Activated naive CD4-positive, alpha-beta T cell treated with Interleukin-2 at 50 U/mL for 16 hours (primary cell): ENCODE data around the gene VSIR.

Experiments used
- DNase-seq: peaks from one replicate; pipeline ENCODE4 v3.0.0-alpha.2; 2020

VSIR gene

DNA sequence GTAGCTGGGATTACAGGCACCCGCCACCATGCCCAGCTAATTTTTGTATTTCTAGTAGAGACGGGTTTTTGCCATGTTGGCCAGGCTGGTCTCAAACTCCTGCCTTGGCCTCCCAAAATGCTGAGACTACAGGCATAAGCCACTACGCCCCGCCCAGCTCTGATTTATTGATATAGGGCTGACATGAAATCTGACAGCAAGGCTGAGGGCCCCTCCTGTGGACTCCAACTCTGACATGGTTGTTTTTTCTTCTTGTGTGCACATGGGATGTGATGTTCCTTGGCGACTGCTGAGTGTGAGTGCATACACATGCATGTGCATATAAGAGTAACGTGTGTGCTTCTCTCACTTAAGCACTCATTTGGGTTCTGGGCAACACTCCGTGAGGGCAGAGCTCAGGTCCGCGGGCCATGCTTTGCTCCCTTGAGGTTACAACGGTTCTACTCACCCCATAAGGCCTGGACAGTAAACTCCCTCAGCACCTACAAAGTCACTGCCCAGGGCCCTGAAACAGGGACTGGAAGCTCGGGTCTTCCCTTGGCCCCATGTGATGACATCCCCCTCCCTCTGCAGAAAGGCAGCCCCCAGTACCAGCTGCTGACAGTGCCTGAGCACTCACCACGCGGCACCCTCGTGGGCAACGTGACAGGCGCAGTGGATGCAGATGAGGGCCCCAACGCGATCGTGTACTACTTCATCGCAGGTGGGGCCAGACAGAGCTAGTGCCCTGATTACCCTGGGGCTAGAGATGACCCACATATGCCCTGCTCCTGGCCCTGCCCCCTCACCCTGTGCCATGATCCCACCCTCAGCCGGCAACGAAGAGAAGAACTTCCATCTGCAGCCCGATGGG is 33.6 kb upstream of the VSIR start:
- no peak for DNase-seq

DNA sequence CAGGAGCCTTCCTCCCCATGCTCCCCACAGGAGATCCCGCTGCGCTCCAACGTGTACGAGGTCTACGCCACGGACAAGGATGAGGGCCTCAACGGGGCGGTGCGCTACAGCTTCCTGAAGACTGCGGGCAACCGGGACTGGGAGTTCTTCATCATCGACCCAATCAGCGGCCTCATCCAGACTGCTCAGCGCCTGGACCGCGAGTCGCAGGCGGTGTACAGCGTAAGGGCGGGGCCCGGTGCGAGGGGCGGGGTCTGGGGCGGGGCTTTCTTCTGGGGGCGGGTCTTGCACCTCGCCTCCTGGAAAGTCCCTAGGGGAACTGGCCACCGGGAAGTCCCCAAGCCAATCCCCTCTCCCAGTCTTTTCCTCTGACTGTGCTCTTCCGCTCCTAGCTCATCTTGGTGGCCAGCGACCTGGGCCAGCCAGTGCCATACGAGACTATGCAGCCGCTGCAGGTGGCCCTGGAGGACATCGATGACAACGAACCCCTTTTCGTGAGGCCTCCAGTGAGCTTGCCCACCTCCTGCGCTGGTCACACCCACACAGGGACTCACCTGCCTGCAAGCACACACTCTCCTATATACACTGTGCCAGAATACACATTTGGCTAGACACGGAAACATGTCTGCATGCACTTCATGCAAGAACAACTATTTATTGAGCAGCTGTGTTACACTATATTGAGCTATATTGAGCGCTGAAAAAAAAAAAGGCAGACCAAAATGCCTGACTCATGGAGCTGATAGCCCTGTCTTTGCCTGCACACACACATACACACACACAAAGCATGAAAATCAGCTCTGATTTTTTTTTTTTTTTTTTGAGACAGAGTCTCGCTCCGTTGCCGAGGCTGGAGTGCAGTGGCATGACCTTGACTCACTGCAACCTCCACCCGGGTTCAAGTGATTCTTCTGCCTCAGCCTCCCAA is 32.7 kb upstream of the VSIR start:
- DNase-seq, result no peak

DNA sequence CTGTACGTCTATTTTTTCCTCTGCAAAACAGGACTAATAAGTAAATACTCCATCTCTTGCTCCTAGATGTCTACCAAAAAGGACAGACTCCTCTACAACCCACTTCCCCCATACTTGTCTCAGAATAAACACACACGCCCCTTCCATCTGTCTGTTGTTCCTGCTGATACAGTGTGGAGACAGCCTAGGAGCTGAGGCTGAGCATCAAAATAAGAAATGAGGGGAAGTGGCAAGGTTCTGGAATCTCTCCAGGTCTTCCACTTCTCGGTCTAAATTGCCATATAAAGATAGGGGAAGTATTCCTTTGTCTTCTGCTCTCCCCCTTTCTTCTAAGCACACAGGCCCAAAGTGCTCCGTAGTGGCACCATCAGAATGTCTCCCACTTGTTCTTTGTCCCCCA is 30.8 kb upstream of the VSIR start:
- no peak for DNase-seq

DNA sequence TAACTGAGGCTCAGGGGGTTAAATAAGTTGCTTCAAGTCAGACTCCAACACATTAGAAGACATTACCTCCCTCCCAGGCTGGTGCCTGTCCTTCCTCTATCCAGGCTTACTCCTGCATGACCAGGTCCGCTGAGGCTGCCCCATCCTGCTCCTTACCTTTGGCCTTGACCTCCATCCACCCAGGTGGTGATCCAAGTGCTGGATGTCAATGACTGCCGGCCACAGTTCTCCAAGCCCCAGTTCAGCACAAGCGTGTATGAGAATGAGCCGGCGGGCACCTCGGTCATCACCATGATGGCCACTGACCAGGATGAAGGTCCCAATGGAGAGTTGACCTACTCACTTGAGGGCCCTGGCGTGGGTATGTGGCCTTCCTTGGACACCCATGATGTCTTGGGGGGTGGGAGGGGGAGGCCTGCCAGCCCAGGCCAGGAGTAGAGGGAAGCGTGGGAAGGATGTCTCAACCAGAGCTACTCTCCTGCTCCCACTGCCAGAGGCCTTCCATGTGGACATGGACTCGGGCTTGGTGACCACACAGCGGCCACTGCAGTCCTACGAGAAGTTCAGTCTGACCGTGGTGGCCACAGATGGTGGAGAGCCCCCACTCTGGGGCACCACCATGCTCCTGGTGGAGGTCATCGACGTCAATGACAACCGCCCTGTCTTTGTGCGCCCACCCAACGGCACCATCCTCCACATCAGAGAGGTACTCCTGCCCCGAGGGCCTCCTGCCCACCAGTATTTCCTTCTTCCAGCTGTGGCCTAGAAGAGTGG is 29.6 kb upstream of the VSIR start:
- no peak for DNase-seq

DNA sequence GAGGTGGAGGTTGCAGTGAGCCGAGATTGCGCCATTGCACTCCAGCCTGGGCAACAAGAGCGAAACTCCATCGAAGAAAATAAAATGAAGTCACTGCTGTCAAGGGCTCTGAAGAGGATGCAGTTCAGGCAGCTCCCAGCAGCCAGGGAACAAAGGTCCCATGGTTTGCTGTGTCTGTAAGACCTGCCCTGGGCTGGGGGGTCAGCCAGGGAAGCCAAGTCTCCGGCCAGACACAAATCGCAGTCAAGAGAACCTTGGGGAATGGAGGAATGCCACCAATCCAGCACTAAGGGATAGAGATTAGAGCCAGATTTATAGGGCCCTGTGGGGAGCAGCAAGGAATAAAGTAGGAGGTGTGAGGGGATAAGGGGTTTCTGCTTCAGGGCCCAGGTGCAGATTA is 28.9 kb upstream of the VSIR start:
- DNase-seq, result no peak

DNA sequence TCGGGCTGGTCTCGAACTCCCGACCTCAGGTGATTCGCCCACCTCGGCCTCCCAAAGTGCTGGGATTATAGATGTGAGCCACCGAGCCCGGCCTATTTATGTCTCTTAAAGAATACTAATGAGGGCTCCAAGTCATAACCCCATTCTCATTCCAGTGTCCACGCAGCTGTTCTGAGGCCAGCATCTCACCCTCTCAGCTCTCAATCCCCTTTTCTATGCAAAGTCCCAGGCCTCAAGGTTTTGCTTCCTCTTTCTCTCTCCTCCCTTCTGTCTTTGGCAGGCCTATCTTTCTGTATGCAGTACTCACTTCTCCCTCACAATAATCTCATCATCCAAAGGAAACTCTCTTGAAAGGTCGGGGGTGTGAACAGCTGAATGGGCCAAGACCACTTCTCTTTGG is 28.0 kb upstream of the VSIR start:
- no peak for DNase-seq

DNA sequence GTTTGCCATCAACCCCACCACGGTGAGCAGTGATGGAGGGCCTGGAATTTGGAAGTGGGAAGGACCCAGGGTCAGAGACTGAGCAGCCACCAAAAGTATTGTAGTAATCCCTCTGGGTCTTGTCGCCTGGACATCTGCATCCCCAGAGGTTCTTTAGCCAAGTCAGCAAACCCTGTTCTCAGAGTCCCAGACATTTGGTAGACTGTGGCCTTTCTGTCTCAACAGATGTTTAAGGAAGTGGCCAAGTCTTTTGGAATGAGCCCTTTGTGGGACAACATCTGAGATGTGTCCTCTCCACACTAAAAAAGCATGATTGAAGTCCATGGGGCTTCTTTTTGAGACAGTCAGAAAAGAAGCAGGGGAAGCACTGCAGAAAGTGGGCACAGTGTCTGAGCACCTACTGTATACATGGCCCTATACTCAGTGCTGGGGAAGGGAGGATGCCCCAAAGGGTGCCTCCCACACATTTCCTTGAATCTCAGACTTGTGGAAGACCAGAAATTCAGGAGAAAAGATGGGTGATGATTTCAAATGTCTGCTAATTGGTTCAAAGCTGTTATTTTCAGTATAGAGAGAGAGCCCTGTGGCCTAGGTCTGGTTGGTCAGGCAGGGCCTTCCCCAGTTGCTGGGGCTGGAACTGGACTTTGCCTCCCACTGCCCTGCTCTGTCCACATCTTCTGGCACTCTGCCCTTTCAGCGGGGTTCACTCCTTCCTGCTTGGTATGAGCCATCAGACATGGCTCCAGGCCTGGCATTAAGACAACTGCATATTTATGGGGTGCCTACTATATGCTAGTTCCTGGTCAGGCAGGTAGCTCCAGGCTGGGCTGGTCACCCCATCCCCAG is 26.5 kb upstream of the VSIR start:
- no peak for DNase-seq

DNA sequence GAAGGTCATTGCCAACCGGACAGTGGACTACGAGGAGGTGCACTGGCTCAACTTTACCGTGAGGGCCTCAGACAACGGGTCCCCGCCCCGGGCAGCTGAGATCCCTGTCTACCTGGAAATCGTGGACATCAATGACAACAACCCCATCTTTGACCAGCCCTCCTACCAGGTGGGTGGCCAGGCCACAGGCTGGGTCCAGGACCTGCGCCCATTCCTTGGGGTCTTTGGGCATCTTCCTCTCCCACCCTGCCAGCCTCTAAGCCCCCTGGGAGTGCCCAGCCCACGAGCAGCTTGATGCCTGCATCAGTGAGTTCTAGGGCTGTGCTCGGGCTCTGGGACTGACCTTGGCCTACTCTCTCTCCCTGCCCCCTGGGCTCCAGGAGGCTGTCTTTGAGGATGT is 25.8 kb upstream of the VSIR start:
- no peak for DNase-seq

DNA sequence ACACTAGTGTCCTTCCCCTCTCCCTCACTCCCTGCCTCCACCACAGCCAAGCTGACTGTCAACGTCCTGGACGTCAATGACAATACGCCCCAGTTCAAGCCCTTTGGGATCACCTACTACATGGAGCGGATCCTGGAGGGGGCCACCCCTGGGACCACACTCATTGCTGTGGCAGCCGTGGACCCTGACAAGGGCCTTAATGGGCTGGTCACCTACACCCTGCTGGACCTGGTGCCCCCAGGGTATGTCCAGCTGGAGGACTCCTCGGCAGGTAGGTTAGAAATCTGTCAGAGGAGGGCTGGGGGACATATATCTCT is 24.9 kb upstream of the VSIR start:
- DNase-seq, result no peak

DNA sequence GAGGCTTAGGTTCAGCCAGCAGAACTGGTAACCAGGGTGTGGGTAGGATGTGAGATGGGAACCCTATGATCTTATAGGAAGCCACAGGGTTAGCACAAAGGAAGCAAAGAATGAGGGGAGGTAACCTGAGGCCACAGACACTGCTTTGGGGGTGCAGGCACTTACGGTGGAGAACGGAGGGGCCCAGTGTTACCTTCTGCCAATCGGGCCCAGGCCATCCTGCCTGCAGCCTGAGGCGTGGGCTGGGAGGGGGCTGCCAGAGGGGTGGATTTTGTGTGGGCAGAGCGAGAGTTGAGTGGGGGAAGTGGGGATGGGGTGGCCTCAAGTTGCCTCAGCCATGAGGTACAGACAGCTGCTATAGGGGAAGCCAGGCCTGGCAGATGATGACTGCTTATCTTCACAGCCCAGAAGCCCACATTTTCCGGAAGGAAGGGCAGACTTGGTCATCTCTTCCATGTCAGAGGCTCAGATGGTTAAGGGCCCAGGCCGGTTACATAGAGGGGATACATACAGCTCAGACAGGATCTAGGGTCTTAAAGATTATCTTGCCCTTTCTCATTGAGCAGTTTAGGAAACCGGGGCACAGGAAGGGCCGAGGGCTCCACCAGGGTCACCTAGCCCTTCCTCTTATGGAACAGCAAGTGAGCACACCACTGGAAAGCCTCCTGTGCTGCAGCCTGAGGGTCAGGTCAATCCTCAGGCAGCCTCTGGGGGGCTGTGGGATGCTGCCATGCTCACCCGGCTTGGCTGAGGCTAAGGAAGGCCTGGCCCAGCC is 24.4 kb upstream of the VSIR start:
- DNase-seq, result no peak

DNA sequence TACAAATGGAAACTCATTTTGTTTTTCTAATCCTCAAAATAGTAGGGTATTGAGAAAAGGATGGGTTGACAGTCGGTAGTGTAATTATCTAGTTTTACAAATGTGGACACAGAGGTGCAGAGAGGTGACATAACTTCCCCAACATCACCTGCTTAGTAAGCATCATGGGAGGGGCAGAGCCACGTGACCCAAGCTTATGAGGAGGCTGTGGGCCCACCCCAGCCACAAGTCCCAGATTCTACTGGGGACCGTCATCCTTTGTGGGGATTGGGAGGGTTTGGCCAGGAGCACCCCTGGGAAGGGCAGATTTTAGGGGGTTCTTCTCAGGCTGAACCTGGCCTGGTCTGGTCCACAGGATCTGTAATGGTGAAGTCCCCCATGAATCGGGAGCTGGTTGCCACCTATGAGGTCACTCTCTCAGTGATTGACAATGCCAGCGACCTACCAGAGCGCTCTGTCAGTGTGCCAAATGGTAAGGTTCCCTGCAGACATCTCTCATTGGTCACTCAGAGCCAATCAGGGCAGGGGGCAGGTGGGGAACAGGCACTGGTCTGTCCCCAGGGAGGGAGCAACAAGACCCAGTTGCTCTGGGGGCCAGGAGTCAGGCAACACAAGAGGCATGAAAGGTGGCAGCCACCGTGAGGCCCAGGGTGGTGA is 23.6 kb upstream of the VSIR start:
- DNase-seq, result no peak

DNA sequence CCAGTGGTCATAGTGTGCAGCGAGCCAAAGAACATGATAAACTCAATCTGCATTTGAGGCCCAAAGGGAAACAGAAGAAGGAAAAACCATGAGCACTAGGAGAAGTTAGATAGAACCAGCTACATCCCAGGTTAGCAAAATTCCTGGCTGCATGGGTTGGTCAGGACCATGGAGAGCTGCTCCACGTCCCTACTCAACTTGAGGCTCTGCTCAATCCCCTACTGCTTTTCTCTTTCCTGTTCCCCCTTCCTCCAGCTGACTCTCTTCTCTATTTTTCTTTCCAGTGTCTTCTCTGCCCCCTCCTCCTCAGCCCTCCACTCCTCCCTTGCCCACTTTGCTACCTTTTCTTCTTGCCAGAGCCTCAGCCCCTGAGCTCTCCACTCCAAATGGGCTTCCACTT is 21.9 kb upstream of the VSIR start:
- no peak for DNase-seq

DNA sequence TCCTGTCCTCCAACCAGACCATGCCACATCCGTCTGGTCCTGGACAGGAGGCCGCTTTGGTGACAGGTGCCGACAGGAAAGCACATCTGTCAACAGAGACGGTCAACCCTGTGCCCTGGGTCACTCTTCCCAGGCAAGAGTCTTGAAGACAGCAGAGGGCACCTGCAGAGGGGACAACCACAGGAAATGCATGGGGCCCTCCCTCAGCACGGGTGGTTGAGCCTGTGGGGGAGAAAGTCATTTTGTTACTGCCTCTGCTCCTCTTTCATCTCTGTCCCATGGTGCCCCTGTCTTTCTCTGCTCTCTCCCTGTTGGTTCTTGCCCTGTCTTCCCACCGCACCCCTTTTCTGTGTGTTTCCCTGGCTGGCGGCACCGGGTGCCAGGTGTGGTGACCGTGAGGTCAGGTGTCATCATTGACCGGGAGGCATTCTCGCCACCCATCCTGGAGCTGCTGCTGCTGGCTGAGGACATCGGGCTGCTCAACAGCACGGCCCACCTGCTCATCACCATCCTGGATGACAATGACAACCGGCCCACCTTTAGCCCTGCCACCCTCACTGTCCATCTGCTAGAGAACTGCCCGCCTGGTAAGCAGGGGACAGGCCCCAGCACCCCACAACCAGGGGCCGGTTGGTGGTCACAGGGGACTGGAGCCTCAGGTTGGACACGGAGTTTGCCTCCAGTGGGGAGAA is 17.6 kb upstream of the VSIR start:
- no peak for DNase-seq

DNA sequence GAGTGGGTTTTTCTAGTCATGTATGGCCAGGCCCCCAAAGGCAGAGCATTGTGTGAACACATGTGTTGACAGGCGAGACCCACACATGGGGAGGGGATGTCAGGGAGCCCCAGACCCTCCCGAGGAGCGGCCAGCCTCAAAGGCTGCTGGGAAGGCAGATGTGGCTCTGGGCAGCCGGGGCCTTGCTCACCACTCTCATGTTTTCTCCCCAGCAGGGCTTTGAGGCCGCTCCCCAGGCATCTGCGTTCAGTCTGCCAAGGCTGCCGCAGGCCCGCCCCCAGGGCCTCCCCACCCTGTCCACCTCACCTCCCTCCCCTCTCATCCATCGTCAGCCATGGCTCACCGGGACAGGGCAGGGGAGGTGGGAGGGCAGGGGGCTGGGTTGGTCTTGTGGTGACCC is 16.6 kb upstream of the VSIR start:
- no peak for DNase-seq

DNA sequence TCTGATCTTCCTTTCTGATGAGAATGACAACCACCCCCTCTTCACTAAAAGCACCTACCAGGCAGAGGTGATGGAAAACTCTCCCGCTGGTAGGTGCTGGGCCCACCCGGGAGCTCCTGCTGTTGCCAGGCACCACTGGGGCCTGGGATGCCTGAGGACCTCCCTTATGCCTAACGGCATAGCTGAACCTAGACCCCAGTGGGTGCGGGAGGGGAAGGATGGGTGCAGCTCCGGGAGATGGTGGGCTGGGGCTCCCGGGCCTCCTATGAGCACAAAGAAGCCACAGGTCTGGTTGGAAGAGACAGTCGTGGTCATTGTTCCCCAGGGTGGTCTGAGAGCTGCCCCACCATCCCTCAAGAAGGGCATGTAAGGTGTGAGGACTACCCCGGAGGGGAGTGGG is 15.6 kb upstream of the VSIR start:
- DNase-seq, result no peak

DNA sequence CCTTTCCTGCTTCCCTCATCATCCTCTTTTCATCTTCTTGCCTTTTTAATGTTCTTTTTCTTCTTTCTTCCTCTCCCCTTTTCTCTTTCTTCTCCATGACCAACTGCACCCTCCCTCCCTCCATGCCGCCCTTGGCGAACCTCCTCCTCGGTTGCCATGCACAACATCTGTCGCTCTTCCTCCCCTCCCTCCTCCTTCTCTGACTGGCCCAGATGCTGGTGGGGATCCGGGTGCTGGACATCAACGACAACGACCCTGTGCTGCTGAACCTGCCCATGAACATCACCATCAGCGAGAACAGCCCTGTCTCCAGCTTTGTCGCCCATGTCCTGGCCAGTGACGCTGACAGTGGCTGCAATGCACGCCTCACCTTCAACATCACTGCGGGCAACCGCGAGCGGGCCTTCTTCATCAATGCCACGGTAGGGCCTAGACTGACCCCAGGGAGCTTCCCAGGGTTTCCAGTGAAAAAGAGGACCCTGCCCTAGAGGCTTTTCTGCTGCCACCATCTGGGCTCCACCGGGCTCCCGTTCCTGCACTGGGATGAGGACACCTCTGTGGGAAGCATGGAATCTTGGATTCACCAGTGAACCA is 11.5 kb upstream of the VSIR start:
- no peak for DNase-seq

DNA sequence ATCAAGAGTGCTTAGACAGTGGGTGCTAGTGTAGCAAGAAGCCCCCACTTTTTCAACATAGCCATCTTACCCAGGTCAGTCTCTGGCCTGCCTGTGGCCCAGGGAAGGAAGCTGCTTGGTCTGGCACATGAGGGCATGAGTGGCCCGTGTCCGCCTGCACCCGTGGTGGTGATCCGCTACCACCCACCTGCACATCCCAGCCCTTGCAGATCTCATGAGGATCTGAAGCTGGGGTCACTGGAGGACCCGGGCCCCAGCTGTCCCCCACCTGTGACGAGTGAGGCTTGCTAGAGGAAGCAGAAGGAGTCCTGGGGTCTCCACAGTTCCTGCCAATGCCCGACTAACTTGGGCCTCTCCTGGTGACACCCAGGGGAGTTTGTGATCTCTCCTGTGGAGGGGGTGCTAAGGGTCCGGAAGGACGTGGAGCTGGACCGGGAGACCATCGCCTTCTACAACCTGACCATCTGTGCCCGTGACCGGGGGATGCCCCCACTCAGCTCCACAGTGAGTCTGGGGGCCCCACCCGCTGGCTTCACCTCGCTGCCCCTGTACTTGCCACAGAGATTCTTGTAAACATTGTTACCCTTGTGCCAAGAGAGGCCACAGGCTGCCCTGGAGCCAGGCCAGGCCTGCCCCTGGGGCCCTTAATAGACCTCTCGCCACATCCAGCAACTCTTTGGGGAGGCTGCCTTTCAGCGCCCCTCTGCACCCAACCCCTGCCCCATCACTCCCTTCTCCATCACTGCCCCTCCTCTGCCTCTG is 10.8 kb upstream of the VSIR start:
- DNase-seq, result no peak

DNA sequence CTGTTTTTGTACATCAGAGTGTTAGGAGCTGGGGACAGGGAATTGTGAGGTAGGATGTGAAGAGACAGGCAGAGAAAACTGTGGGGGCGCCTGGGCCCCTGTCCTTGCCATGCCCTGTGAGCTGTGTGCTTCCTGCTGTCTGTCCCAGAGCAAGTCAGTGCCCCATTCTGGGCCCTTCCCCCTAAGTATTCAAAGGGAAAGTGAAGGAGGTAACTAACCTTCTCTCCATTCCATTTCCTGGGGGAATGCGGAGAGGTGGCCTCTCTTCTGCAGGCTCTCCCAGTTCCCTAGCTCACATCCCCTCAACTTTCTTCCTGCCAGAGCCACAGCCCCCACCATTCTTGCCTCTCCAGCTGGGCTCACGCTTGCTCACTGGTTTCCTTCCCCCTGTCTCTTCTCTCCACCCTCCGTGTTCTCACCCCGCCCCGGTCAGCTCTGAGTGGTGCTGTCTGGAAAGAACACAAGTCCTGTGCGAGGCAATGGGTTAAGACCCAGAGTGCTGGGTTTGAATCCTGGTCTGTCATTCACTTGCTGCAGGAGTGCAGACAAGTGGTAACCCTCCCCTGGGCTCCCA is 9.7 kb upstream of the VSIR start:
- DNase-seq, result no peak
